Activated T-cell treated with anti-CD3 and anti-CD28 coated beads, Interleukin-2, amount 50 U/mL, for 24 hours (primary cell): ENCODE measurements around the gene NBPF26.
A peak's percentile ranks its signal among the peaks of the same experiment; 100 is the strongest.
"Not testable (repeated sequence)": the region's sequence is repeated elsewhere in the genome, so short reads cannot be mapped to it uniquely, and the experiment has no call there.

Experiments used
- DNase-seq: peaks from one replicate; pipeline ENCODE4 v3.0.0-alpha.2; 2020
- H3K27ac Mint-ChIP-seq: 2 replicates; pipeline ENCODE4 v1.8.0; 2020; ENCODE audit warnings: mild to moderate bottlenecking, mixed read lengths
- H3K27me3 Mint-ChIP-seq: 2 replicates; pipeline ENCODE4 v1.8.0; 2020; ENCODE audit warnings: mixed read lengths
- H3K36me3 Mint-ChIP-seq: 2 replicates; pipeline ENCODE4 v1.8.0; 2020; ENCODE audit warnings: low read depth, mixed read lengths
- H3K4me1 Mint-ChIP-seq: 2 replicates; pipeline ENCODE4 v1.8.0; 2020; ENCODE audit warnings: low read depth, mixed read lengths
- H3K4me3 Mint-ChIP-seq: 2 replicates; pipeline ENCODE4 v1.8.0; 2020; ENCODE audit warnings: mild to moderate bottlenecking, moderate library complexity, mixed read lengths
- H3K9me3 Mint-ChIP-seq: 2 replicates; pipeline ENCODE4 v1.8.0; 2020; ENCODE audit warnings: mixed read lengths

The NBPF26 gene

DNA sequence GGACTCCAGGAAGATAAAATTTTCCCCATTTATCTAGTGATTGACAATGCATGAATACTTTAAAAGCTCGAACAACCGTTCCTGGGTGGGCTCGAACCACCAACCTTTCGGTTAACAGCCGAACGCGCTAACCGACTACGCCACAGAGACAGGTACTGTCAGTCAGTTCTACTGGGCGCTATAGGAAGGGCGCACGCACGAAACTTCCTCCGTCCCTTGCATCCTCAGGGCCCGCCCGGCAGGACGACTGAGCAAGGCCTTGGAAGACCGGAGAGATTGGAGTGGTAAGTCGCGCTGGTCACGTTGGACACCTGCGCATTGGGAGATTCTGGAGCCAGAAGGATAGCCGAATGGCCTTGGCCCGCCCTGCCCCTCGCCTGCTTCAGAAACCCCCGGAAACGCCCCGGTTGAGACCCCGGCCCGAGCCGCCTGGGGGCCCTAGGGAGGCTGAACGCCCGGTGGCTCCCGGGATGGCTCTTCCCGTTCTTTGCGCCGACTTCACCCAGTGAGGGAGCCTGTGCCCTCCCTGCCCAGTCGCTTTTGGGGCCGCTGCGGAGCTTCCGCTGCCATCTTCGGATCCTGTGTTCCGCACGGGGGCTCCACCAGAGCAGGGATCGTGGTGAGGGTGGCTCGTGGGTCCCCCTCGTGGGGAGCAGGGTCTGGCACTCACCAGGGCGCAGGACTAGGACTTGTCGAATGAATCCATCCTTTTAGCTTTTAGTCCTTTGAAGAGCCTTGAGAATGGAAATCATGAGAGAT, 120.6 kb downstream of the NBPF26 start:
- peak overlapping the region; percentile 97 for H3K27ac Mint-ChIP-seq
- not testable (repeated sequence) for H3K9me3 Mint-ChIP-seq, H3K27me3 Mint-ChIP-seq, H3K36me3 Mint-ChIP-seq, H3K4me1 Mint-ChIP-seq
- peak overlapping the region; percentile 81 for H3K4me3 Mint-ChIP-seq
- DNase-seq = peak; percentile 85

DNA sequence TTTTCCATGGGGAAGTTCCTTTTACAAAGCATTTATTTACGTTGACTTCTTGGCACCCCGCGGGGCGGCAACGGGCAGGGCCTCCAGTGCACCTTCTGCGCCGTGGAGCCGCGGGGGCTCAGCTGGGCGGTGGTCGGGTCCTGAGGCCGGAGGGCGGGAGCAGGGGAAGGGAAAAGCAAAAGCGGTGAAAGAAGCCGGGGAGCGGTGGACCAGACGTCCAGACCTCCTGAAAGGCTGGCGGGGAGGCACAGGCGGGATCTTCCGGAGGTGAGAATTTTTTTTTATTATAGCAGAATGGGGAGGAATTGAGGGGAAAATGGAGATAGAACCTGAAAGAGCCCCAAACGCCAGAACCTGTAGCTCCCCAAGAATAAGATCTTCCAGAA, 121.2 kb downstream of the NBPF26 start:
- H3K9me3 Mint-ChIP-seq, H3K36me3 Mint-ChIP-seq, DNase-seq, H3K4me1 Mint-ChIP-seq, H3K27me3 Mint-ChIP-seq: not testable (repeated sequence)
- Mint-ChIP-seq H3K27ac (peak overlapping the region; percentile 85), H3K4me3 (peak overlapping the region; percentile 81)

DNA sequence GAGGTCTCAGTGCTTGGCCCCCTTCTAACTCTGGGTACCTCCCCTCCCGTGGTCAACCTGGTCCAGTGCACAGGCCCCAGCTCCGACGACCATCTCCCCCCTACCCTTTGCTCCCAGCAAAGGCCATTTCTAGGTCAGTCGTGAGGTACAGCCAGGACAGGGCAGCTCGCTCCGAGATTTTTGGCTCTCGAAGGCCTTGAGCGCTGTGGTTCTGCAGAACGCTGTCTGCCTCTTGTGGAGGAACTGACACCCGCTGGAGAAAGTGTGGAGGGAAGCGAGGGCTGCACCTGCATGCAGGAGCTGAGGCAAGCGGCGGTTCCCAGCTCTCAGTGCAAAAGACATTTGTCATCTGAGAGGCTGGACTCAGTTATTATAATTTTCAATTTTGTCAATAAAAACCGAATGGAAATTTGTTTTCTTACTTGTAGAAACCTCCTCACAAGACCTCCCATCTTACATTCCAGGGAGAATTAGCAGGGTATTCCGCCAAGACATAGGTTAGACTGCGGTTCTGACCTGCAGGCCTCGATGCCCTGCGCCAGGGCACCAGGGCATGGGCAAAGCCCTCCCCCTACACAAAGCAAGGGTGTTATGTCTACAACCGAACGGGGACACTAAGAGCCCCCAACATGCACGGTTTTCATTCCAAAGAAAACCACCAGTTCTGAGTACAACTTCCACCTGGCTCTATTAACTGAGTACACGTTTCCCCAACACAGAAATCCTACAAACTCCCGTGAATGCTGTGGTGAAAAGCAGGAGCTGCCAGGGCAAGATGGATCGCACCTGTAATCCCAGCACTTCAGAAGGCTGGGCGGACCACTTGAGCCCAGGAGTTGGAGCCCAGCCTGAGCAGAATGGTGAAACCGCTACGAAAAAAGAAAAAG, 125.9 kb downstream of the NBPF26 start:
- H3K27ac Mint-ChIP-seq = peak overlapping the region; percentile 99
- DNase-seq, H3K36me3 Mint-ChIP-seq, H3K4me1 Mint-ChIP-seq, H3K27me3 Mint-ChIP-seq, H3K9me3 Mint-ChIP-seq: not testable (repeated sequence)
- H3K4me3 Mint-ChIP-seq = peak overlapping the region; percentile 71

DNA sequence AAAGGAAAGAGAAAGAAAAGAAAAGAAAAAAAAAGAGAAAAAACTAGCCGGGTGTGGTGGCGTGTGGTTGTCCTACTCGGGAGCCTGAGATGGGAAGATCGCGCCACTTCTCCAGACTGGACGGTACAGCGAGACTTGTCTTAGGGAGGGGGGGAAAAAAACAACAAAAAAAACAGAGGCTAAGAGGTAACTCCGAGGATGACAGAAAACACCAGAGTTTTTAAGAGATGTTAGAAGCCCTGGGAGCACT, 126.5 kb downstream of the NBPF26 start:
- not testable (repeated sequence) for H3K9me3 Mint-ChIP-seq

DNA sequence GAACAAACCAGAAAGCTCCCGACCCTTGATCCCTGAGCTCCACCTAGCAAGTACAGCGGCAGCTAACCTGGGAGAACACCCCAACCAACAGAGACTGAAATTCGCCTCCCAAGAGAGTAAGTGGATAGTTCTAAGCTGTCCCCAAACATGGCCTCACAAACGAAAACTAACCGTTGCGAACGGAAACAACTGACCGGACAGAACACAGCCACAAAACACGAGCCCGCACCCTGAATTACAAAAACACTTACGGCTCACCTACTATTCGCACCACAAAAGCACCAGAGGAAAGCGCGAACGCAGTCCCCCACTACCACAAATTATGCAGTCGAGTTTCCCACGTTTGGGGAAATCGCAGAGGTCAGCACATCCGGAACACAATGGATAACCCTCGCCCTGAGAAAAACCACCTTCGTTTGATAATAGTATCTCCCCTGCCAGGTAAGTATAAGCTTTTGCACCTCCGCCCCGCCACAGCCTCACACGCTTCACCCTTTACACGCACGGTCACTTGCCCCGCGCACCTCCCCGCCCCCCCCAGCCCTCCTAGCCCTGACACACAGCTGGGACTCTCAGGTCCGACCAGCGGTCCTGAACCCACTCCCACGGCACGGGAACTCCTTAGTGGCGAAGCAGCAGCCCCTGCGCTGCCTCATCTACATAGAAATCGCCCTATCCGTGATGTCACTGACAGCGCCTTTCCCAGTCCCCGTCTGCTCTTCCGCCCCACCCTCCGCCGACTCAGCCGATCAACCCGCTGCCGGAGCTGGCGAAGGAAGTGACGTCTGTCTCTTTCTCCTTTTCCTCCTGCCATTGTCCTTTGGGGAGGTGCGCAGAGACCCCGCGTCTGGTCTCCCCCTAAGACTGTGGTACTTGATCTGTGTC, 127.0 kb downstream of the NBPF26 start:
- not testable (repeated sequence) for H3K9me3 Mint-ChIP-seq, H3K4me1 Mint-ChIP-seq, H3K27me3 Mint-ChIP-seq, H3K36me3 Mint-ChIP-seq
- Mint-ChIP-seq H3K27ac (peak overlapping the region; percentile 99), H3K4me3 (peak overlapping the region; percentile 71)
- peak; percentile 78 for DNase-seq

More for the DNA sequence above, 126.5 kb downstream of the NBPF26 start:
- Mint-ChIP-seq H3K27ac (peak overlapping the region; percentile 99), H3K4me3 (peak overlapping the region; percentile 71)
- not testable (repeated sequence) for H3K36me3 Mint-ChIP-seq, H3K27me3 Mint-ChIP-seq, DNase-seq, H3K4me1 Mint-ChIP-seq

DNA sequence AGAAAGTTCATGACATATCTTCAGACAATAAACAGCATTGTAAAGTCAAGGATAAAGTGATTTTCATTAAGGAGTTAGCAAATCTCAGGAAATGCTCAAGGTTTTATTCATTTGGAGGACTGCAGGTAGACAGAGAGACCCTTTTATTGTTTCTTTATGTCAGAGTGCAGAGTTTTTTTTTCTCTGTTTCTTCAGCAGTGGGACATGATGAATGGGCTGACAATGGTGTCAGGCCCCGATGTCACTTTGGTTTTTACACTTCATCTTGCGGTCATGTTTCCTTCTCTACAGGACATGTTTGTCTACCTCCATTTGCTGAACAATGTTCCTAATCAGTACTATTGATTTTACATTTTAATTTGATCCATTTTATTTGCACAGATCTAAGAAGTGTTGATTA, 134.4 kb downstream of the NBPF26 start:
- H3K27ac Mint-ChIP-seq, H3K36me3 Mint-ChIP-seq, DNase-seq, H3K4me3 Mint-ChIP-seq, H3K9me3 Mint-ChIP-seq, H3K4me1 Mint-ChIP-seq, H3K27me3 Mint-ChIP-seq: not testable (repeated sequence)

DNA sequence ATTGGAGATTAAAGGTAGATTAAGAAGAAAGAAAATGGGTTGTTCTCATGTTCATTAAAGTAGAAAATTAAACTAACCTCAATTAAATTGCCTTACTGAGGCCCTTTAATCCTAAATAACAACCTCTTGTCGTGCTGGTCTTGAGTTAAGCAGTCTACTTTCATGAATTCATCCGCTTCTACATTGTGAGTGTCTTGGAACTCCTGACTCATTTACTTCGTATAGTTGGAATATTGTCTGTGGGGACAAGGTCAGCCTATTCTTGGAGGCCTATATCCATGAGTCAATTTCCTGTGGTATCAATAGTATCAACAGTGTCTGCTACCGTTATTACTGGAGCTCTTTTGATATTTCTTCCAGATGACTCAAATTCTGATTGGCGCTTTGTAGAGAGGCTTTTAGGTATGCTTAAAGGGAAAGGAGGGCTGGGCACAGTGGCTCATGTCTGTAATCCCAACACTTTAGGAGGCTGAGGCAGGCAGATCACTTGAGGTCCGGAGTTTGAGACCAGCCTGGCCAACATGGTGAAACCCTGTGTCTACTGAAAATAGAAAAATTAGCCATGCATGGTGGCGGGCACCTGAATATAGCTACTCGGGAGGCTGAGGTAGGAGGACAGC, 136.0 kb downstream of the NBPF26 start:
- H3K9me3 Mint-ChIP-seq, DNase-seq, H3K4me1 Mint-ChIP-seq, H3K36me3 Mint-ChIP-seq, H3K27me3 Mint-ChIP-seq, H3K27ac Mint-ChIP-seq, H3K4me3 Mint-ChIP-seq: not testable (repeated sequence)

DNA sequence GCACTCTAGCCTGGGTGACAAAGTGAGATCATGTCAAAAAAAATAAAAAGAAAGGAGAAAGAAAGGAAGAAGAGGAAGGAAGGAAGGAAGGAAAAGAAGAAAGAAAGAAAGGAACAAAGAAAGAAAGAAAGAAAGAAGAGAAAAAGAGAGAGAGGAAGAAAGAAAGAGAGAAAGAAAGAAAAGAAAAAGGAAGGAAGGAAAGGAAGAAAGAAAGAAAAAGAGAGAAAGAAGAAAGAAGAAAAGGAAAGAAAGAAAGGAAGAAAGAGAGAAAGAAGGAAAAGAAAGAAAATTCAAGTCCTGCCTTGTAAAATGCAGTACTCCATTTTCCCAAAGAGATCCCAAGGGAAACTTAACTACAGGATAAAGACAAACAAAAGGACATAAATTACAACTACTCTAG, 154.5 kb downstream of the NBPF26 start:
- not testable (repeated sequence) for H3K27me3 Mint-ChIP-seq, H3K27ac Mint-ChIP-seq, H3K36me3 Mint-ChIP-seq, H3K9me3 Mint-ChIP-seq, DNase-seq, H3K4me3 Mint-ChIP-seq, H3K4me1 Mint-ChIP-seq

DNA sequence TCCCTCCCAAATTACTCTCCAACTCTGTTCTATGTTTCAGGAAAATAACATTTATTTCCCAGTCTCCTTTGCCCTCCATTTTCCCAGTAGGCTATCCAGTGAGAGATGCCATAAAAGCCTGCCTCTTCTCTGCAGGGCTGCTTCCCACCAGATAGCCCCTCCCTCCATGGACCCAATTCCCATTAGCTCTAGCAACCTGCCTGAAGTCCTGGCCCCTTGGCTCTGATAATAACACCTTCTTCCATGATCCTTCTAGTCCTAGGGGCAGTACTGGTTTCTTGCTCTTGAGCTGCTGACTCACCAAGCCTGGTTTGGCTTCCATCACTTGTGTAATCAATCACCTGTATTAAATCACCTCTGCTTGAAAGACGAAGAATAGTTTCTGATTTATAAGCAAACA, 156.3 kb downstream of the NBPF26 start:
- H3K9me3 Mint-ChIP-seq, H3K27me3 Mint-ChIP-seq, DNase-seq, H3K4me3 Mint-ChIP-seq, H3K27ac Mint-ChIP-seq, H3K4me1 Mint-ChIP-seq, H3K36me3 Mint-ChIP-seq: not testable (repeated sequence)

DNA sequence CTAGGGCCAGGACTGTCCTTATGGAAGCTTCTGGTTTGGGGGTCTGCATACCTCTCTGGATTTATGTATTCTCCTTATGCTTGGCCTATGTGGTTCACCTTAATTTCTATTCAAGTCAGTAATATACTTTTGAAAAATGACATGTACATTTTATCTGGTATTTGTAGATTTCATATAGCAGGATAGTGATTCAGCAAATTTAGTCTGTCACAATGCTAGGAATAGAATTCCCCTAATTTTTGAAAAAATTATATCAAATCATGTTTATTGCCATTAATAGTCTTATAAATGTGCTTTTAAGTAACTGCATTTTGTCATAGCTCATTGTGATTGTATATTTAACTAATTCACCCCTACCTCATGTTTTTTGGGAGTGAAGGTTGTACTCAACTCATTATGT, 158.2 kb downstream of the NBPF26 start:
- DNase-seq, H3K4me3 Mint-ChIP-seq, H3K27ac Mint-ChIP-seq, H3K9me3 Mint-ChIP-seq, H3K4me1 Mint-ChIP-seq, H3K36me3 Mint-ChIP-seq, H3K27me3 Mint-ChIP-seq: not testable (repeated sequence)
